ENCODE measurements around the gene AK8.

Gene AK8

GRCh38 chr9:132769906-132770769 is 107.9 kb downstream of the AK8 start:
- peak; percentile 11 for DNase-seq

- peak; percentile 12 for DNase-seq
These were observed 108.9 kb downstream of the AK8 start for GRCh38 chr9:132768932-132769905.

DNA sequence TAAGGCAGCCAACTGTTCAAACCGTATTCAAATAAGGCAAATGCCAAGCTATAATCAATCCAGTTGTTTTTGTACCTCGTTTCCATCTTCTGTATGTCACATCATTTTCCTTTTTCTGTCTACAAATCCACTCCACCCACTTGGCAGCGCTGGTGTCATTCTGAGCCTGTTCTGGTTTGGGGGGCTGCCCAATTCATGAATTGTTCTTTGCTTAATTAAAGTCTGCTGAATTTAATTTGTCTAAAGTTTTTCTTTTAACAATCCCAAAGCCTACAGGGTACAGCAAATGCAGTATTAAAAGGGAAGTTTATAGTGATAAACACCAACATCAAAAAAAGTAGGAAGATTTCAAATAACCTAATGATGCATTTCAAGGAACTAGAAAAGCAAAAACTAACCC is 114.5 kb downstream of the AK8 start:
- DNase-seq = no peak

GRCh38 chr9:132762896-132763295 is 115.2 kb downstream of the AK8 start:
- DNase-seq = no peak

DNA sequence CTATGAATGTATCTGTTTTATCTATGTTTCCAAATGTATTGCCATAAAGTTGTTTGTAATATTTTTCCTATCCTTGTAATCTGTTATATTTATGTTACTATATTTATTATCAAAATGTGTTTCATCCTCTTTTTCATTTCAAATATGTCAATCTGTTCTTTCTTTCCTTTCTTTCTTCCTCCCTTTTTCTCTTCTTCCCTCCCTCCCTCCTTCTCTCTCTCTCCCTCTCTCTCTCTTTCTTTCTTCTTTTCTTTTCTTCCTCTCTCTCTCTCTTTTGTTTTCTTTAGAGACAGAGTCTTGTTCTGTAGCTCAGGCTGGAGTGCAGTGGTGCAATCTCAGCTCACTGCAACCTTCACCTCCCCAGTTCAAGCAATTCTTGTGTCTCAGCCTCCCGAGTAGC is 116.5 kb downstream of the AK8 start:
- DNase-seq = no peak

DNA sequence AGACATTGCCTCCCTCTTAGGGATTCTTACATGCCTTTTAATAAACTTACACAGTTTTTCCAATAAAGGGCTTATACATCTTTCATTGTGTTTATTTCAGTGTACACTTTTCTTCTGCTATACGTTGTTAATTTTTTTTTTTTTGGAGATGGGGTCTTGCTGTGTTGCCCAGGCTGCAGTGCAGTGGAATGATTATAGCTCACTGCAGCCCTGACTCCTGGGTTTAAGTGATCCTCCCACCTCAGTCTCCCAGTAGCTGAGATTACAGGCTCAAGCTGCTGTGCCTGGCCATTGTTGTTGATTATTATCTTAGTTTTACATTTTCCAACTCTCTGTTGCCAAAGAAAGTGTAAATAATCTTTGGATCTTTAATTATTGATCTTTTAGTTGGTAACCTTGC is 118.0 kb downstream of the AK8 start:
- no peak for DNase-seq

- no peak for DNase-seq
These were observed 121.1 kb downstream of the AK8 start for GRCh38 chr9:132757016-132757415.

- no peak for DNase-seq
These were observed 121.8 kb downstream of the AK8 start for GRCh38 chr9:132756214-132756845.

GRCh38 chr9:132755096-132755495 is 123.0 kb downstream of the AK8 start:
- no peak for DNase-seq

- no peak for DNase-seq
These were observed 123.8 kb downstream of the AK8 start for GRCh38 chr9:132754236-132754635.

DNA sequence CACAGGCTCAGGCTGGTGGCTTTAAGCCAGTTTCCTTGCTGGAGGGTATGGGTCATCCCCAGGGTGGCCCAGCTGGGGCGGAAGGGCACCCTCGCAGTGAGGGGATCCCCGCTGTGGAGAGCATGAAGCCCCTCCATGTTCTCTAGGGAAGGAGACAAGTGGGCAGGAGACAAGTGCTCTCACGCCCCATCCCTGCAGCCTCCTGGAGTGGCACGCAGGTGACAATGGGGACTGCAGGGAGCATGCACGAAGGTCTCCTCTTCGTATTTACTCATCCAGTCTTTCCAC is 124.5 kb downstream of the AK8 start:
- peak; percentile 83 for DNase-seq

- DNase-seq = peak; percentile 31
These were observed 125.0 kb downstream of the AK8 start for GRCh38 chr9:132752877-132753592.

- no peak for DNase-seq
These were observed 127.4 kb downstream of the AK8 start for GRCh38 chr9:132750668-132751067.

DNA sequence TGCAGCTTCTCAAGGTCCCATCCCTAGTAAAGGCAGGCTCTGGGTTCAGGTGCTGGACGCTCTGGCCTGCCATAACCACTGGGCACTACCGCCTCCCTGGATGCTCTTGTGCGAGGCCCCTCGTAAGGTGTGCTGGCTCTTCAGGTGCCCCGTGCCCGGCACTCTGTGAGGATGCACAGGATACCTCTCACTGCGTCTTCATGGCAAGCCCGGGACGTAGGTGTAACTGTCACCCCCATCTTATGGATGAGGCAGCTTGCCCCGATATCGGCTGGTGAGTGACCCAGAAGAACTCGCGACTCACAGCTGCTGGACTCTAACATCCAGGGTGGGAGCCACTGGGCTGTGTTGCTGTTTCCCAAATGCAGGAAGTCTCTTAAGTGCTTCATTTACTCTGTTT is 128.8 kb downstream of the AK8 start:
- no peak for DNase-seq

GRCh38 chr9:132748450-132748849 is 129.6 kb downstream of the AK8 start:
- DNase-seq = no peak

GRCh38 chr9:132745756-132746709 is 132.1 kb downstream of the AK8 start:
- DNase-seq = no peak

DNA sequence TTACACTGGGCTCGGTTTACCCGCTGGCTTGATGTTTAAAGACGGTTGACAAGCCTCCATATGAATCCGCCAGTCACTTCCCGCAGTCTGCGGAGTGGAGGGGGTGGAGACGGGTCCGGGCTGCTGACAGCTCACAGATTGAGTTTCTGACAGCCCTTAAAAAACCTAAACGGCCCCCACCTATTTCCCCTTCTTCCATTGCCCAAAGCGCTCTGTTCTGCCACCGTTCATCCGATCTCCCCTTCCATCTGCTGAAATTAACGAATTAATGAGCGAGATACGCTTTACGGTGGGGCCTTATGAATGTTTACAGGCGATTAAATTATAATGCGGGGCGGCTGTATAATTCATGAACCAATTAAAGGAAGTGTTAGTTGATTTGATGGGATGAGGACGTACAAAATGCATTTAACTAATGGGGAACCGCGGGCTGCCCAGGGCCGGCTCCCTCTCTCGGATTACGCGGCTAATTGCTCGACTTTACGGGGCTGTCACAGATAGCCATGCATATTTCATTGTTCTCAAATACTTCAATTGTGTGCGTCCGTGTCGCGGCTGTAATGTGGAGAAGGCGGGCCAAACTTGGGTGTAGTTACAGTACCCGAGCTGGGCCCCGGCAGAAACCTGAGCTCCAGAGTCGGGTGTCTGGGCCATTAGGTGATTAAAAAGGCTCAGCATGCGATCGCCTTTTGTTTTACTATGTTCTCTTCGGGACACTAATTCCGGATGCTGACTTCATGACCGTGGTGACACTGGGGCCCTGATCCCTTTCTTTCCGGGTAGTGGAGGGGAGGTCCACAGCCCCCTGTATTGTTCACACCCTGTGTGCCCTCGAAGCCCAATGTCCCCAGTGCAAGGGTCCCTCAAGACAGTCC is 133.0 kb downstream of the AK8 start:
- no peak for DNase-seq

DNA sequence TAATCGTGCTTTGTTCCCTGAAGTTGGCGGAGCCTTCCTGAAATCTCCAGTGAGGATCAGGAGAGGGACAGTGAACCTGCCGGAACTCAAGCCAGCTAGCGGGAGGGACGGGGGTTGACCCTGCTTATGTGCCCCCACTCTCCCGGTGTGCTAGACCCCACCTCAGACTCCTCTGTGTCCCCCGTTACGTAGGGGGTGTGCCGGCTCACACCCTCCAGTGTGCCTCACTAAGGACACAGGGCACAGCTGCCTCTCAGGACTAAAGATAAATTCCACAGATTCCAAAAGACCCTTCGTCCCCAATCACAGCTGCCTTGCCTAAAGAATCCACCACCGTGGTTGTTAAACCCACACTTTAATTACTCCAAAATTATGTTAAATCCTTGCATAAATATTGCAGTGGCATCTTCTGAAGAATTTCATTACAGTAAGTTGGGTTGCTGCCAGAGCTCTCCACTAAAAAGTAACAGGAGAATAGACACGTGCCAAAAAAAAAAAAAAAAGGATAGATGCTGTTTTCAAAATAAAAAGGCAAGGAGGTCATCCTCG is 134.1 kb downstream of the AK8 start:
- DNase-seq = no peak

DNA sequence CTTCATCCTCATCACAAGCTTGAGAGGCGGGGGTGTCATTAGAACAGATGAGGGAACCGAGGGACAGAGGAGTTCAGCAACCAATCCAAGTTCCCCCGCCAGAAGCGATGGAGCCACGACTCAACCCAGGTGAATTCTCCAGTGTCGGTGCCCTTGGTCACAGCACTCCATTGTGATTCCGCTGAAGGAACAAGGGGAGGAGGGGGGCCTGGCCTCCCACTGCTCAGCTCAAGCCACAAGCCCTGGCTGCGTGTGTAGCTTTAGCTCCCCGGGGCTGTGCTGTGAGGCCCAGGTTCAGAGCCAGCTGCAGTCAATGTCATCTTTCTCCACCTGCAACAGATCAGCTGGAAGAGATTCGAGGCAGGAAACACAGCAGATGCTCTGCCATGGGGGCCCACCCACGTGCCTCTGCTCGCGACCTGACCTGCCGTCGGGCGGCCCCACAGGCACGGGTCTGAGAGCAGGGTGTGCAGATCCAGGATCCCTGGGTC is 135.2 kb downstream of the AK8 start:
- DNase-seq = no peak

Data from NCI-H345 (cell line).